ENCODE measurements around the gene TAOK3.
"Not testable (repeated sequence)": the region's sequence is repeated elsewhere in the genome, so short reads cannot be mapped to it uniquely, and the experiment has no call there.

The TAOK3 gene

DNA sequence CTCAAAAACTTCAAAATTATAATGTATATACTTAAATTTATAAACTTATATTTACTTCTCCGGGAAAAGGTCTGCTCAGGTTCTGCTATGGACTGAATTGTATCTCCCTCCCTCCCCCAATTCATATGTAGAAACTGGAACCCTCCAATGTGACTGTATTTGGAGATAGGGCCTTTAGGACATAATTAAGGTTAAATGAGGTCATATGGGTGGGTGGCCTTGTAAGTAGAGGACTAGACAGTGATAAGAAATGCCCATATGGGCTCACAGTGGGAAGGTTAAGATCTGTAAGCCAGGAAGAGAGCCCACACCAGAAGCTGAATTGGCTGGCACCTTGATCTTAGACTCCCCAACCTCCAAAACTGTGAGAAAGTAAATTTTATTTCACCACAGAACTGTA is 84.5 kb downstream of the TAOK3 start:
- no peak for DNase-seq

DNA sequence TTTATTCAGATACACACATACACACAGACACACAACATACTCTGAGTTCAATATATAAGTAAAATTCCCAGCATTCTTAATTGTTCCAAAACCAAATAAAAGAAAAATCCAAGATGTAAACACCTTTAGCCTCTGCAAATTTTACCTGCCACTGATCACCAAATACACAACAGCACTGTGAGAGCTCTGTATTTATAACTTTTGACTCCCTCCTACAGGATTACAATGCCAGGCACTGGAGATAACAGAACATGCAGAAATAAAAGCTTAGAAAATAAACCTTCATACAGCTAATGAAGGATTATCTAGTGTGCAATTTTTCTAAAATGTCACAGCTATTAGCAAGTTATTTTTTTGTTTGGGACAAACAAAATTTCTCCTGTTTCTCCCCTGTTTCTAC is 85.0 kb downstream of the TAOK3 start:
- DNase-seq = no peak

DNA sequence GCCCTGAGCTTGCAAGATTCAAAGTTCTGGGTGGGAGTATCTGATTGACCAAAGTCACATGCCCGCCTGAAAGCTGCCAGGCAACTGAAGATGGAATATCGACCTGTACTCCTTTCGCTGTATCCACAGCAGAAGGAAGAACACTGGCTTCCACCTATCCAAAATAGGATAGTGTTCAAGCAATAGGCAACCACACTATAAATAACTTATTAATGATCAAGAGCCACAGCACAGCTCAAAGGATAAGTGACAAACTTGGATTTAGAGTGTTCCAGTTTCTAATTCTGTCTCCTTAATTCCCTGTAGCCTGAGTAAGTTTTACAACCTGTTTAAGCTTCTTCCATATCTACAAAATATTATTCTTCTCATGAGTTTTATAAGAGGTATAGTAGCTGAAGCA is 89.9 kb downstream of the TAOK3 start:
- no peak for DNase-seq

DNA sequence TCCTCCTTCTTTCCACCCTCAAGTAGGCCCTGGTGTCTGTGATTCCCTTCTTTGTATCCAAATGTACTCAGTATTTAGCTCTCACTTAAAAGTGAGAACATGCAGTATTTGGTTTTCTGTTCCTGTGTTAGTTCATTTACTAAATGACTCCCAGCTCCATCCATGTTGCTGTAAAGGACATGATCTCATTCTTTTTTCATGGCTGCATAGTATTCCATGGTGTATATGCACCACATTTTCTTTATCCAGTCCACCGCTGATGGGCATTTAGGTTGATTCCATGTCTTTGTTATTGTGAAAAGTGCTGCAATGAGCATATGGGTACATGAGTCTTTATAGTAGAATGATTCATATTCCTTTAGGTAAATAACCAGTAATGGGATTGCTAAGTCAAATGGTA is 94.4 kb downstream of the TAOK3 start:
- DNase-seq = not testable (repeated sequence)

DNA sequence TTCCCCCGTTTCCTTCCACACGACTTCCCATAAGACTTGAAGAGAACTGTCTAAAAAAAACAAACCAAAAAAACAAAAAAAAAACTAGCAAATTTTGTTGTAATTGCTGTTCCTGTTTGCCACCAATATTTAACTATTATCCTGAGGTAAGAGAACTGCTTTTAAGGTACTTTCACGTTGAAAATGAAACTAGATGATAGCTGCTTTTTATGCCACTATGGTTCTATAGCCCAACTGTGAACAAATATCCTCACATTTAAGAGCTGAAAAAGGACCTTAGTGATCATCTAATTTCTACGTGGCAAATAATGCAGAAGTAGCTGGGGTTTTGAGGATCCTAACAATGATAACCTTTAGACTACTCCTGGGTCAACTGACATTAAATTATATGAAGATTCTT is 98.6 kb downstream of the TAOK3 start:
- no peak for DNase-seq

DNA sequence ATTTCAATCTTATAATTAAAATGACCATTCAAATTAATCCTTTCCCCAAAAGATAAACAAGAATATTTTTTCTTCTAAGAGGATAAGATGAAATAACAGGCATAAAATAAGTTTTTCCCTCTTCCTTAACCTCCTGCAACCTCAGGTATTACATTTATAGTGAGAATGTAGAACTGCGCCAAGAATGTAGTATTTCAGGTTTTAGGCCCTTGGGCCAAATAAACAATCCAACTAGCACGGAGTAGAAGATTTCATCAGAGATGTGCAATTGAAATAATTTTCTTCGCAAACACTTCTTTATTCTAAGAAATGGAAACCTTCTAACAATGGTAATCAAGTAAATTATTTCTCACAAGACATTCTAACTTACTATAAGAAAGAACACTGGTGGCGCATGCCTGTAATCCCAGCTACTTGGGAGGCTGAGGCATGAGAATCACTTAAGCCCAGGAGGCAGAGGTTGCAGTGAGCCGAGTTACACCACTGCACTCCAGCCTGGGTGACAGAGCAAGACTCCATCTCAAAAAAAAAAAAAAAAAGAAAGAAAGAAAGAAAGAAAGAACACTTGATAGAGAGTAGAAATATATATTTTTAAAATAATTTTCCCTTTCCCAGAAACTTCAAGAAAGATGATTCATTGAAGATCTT is 100.8 kb downstream of the TAOK3 start:
- no peak for DNase-seq

DNA sequence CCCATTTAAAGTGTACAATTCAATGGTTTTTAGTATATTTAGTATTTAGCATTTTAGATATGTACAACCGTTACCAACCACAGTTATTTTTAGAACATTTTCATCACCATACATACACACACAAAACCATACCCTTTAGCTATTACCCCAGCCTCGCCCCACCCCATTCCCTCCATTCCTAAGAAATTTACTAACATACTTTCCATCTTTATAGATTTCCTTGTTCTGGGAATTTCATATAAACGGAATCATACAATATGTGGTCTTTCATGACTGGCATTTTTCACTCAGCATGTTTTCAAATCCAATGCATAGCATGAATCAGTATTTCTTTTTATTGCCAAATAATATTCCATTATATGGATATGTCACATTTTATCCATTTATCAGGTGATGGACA is 101.5 kb downstream of the TAOK3 start:
- no peak for DNase-seq

DNA sequence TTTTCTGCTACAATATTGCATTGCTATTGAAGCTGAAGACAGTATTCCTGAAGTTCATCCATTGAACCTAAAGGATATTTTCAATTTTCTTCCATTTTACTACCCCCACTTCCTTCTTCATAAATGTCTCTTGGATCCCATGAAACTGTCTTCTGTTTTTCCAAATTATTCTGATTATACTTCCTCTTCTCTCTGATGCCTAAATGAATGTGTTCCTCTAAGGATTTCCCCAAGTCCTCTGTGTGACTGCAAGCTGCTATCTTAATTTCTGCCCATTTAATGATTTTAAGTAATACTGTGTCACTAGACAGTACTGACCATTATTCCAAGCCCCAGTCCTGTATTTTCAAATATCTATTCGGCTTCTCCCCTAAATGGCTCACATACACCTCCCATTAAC is 102.9 kb downstream of the TAOK3 start:
- no peak for DNase-seq

DNA sequence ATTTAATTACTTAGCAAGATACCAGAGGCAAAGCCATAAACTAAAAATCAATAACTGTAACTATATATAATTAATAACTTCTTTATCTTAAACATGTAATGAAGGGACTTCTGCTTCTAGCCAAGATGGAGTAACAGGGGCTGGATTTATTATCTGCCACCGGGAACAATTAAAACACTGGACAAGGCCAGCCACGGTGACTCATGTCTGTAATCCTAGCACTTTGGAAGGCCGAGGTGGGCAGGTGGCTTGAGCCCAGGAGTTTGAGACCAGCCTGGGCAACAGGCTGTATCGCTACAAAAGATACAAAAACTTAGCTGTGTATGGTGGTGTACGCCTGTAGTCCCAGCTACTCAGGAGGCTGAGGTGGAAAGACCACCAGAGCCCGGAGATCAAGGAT is 113.6 kb downstream of the TAOK3 start:
- DNase-seq = no peak

DNA sequence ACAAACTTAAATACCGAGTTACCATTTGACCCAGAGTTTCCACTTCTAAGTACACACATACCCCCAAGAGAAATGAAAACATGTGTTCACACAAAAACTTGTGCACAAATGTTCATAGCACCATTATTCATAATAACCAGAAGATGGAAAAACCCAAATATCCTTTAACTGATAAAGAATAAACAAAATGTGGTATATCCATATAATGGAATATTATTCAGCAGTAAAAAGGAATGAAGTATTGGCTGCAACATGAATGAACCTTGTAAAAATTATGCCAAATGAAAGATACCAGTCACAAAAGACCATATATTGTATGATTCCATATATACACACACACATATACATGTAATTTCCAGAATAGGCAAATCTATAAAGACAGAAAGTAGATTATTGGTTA is 116.4 kb downstream of the TAOK3 start:
- no peak for DNase-seq

DNA sequence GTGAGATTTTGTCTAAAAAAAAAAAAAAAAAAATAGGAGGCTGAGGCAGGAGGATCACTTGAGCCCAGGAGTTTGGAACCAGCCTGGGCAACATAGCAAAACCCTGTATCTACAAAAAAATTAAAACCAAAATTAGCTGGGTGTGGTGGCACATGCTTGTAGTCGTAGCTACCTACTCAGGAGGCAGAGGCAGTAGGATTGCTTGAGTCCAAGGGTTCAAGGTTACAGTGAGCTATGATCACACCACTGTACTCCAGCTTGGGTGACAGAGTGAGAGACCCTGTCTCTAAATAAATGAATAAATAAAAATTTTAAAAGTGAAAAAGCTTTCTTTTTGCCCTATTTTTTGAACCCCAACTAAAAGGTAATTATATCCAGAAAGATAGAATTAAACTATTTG is 123.2 kb downstream of the TAOK3 start:
- DNase-seq = no peak

DNA sequence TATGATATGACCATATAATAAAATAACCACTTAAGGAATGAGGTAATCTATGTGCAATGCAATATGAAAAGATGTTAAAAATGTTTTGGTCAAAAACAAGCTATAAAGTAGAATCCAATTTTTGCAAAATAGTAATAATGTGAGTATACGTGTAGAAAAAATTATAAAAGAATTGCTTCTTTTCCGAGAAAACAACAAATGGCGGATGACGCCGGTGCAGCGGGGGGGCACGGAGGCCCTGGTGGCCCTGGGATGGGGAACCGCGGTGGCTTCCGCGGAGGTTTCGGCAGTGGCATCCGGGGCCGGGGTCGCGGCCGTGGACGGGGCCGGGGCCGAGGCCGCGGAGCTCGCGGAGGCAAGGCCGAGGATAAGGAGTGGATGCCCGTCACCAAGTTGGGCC is 126.8 kb downstream of the TAOK3 start:
- not testable (repeated sequence) for DNase-seq

DNA sequence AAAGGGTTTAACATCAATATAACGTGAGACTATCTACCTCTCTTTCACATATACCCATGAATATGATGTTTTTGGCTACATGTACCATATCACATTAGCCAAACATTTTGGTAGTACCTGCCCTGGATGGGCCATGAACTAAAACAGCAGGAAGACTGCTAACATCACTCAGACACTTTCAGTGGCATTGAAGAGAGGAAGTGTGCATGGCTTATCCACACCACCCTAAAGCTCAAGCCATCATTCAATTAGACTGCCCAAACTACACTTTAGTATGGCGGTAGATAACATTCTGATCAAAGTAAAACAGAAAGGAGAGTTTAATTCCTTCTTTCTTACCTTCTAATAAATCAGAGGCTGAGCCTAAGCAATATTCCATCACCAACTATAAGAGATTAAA is 133.8 kb downstream of the TAOK3 start:
- no peak for DNase-seq

DNA sequence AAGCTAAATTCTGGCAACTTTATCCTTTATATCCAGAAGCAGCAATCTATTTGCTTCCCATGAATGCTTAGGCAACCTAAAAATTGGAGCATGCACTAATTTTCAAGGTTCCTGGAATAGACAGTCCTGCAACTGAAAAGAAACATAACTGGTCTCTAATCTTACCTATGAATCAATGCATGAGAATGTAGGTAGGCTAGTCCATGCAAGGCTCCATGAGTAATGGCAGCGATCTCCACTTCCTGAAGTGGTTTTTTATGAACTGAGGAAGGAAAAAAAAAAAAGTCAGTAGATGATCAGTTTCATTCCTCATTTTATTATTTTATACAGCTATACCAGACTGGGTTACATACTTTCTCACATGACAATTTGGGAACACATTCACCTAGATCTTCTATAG is 134.8 kb downstream of the TAOK3 start:
- no peak for DNase-seq

DNA sequence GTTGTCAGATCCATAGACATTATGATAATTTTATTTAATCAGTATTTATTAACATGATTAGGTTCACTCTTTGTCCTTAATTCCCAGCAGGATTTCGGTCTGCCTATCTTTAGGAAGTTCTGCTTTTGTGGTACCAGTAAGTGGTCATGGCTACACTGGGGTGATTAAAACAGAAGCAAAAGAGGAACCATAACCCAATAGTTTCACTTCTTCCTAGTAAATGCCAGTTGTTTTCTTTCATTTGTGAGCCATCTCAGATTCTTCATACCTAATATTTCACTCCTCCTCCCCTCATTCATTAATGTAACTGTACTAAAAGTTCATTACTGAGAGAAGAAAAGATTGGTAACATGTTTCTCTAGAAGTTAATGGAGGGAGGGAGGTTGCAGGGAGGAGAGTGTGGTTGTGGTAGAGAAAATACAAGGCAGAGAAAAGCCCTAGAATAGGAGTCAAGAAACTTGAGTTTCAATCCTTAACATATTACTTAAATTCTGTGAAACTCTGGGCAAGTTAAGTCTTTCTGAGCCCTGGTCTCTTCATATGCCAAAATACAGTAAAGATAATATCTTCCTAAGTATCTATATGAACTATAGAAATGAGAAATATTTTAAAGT is 135.5 kb downstream of the TAOK3 start:
- DNase-seq = no peak

DNA sequence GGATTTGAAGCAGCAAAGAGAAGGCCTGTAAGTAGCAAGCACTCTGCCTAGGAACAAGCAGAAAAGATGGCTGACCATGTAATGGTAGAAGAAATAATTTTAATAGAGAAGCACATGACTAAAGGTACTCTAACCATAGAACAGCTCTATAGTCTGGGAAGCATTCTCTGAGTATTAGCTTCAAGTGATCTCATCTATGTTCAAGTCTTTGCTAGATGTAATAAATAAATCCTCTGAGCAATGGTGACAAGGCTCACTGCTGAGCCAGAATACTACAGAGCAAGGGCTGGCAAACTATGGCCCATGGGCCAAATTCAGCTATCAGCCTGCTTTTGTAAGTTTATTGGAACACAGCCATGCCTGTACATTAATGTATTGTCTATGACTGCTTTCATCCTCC is 152.0 kb downstream of the TAOK3 start:
- DNase-seq = no peak

DNA sequence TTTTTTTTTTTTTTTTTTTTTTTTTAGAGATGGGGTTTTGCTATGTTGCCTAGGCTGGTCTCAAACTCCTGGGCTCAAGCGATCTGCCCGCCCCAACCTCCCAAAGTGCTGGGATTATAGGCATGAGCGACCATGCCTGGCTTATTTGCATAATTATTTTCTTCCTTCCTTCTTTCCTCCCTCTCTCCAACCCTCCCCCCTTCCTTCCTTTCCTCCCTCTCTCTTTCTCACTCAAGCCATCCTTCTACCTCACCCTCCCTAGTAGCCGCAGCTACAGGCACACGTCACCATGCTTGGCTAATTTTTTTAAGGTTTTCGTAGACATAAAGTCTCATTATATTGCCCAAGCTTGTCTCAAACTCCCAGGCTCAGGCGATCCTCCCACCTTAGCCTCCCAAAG is 152.9 kb downstream of the TAOK3 start:
- DNase-seq = no peak

DNA sequence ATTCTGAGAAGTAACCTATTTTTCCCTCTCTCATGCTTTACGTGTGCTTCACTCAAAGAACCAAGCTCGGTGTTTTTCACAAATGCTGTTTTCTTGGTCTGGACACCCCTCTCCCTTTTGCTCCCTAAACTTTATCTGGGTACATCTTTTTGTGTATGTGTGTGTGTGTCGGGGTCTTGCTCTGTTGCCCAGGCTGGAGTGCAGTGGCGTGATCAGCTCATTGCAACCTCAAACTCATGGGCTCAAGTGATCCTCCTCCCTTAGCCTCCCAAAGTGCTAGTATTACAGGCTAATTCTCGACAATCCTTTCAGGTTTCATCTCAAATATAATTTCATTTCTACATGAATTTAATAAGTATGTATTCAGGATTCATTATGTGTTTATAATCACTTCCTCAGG is 153.6 kb downstream of the TAOK3 start:
- DNase-seq = no peak

DNA sequence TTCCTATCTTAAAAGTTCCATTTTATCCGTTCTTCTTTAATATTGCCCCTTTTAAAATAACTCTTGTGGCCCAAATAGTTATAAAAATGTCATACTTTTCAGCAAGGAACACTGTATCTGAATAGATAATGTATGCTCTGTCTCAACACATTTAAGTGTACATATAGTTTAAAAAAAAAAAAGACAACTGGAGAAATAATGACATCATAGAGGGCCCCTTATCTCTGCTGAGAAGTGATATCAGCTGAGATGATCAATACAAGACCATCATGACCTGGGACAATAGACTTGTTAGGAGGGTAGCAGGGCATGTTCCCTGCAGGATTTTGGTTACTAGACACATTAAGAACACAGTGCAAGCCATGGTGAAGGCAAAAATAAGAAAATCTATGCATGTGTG is 159.3 kb downstream of the TAOK3 start:
- DNase-seq = no peak

DNA sequence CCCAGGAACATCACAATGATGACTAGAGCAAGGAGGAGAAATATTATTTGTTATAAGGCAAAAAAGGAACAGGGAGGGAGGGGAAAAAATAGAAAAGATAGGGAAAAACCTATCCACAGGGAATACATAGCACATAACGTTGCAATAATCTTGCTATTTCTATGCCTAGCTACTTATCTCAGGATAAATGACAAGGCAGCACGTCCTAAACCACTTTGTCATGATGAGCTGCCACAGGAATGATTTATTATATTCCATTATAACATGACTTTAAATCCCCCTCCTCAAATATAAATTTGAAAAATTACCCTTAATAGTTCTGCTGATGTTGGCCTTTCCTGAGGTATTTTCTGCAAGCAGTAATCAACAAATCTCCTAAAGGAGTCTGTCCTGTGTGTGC is 160.1 kb downstream of the TAOK3 start:
- DNase-seq = no peak

DNA sequence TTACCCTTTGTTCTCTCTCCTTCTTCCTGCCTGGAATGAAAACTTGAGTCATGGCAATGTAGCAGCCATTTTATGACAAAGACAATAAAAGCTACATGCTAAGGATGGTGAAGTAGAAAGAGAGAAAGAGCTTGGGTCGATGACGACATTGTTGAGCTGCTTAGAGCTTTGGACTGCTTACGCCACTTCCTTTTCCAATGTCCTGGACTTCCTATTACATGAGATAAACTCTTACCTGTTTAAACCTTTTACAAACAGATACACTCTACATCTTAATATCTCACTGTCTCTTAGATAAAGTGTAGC is 166.6 kb downstream of the TAOK3 start:
- no peak for DNase-seq

DNA sequence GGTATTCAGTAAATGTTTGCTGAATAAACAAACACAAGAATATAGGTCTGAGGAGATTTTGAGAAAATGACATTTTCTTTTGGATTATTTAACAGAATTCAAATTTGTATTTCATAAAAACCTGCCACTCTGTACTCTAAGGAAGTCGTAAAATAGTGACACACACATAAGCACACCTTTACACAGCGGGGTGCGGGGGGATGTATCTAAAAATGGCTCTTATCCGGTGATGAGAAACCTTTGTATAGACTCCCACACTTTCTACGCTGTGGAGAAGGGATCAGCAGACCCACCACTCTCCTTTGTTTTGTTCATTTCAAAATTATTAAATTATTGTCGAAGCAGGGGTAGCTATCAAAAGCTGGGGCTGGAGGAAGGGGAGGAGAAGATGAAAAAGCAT is 178.7 kb downstream of the TAOK3 start:
- no peak for DNase-seq

DNA sequence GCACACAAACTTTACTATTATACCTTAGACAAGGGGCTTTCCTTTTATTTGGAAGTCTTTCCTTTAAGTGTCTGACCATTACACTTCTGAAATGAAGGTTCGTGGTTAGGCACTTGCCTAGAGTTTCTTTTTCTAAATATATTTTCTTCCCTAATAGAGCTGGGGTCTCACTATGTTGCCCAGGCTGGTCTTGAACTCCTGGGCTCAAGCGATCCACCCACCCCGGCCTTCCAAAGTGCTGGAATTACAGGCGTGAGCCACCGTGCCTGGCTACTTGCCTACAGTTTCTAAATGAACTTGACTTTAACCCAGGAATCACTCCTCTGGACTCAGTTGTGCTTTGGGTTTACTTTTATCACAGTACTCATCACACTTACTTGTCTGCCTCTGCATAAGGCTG is 179.2 kb downstream of the TAOK3 start:
- no peak for DNase-seq

DNA sequence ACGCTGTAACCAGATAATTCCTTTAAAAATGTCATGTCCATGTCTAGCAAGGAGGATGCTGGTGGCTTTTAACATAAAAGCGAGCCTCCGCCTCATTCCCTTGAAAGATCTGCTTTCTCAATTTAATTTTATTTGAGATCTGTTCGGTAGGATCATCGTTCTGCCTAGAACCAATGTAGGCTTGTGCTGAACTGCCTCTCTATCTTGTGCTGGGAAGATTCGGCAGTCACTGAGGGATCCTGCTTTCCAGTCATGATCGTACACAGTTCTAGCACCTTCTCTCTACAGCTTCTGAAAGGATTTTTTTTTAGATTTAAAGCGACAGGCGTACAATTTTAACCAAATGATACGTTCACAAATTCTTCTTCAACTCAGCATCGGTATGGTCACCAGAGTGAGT is 182.4 kb downstream of the TAOK3 start:
- peak in 1 of 2 experiments; percentile 33 for DNase-seq

DNA sequence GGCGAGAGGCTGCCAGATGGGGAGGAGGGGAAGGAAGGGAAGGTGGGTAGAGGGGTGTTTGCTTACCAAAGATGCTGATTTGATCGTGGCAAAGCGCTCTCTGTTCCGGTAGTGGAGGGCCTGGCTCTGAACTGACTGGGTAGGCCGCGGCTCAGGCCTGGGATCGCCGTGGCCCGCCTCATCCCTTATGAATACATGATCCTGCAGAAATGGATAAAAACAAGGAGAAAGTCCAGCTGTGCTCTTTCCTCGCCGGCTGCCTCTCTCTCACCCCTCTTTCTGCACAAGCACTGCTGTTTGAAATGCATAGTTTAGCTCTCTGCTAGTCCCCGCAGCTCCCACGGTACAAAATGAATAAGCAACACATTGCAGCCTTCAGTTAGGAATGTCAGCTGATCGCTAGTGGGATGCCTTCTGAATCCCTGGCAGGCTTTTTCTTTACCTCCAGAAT is 182.9 kb downstream of the TAOK3 start:
- DNase-seq = peak; percentile 54 to 82

Data from NCI-H2081 (cell line).